Left ventricle myocardium inferior (tissue), 1 donor: ENCODE results near the gene ARHGEF4. TPM values are rescaled to one million over a fixed set of nuclear protein-coding genes. Genes with fewer than 3 reads are reported as not detected.
A peak's percentile ranks its signal among the peaks of the same experiment; 100 is the strongest.

ENCODE experiments used
- DNase-seq: peaks from one replicate; pipeline ENCODE4 v3.0.0-alpha.2; 2020
- H3K27ac ChIP-seq: fragments of 200-600 bp; replicated peaks from 2 replicates; pipeline ENCODE4 v1.8.0; 2021
- H3K27me3 ChIP-seq: fragments of 200-600 bp; 2 replicates; pipeline ENCODE4 v1.8.0; 2021; ENCODE audit warnings: low read depth
- H3K36me3 ChIP-seq: fragments of 200-600 bp; 2 replicates; pipeline ENCODE4 v1.8.0; 2021
- H3K4me1 ChIP-seq: fragments of 200-600 bp; 2 replicates; pipeline ENCODE4 v1.8.0; 2021
- H3K4me3 ChIP-seq: fragments of 200-600 bp; 2 replicates; pipeline ENCODE4 v1.8.0; 2021; ENCODE audit warnings: mild to moderate bottlenecking, moderate library complexity
- H3K9me3 ChIP-seq: fragments of 200-600 bp; replicated peaks from 2 replicates; pipeline ENCODE4 v1.8.0; 2021
- CTCF ChIP-seq: fragments of 200-600 bp; IDR thresholded peaks from 2 replicates; pipeline ENCODE4 v1.8.0; 2021; ENCODE audit warnings: antibody characterized with exemption, mild to moderate bottlenecking, borderline replicate concordance
- intact Hi-C: fragments of 100-400 bp; cut with micrococcal nuclease; formaldehyde crosslinking; loops from one replicate; pipeline ENCODE4 v1.11.0; 2022
- total RNA-seq: library from RNA; stranded (reverse); fragmentation: NEBNext Ultra II Directional; extraction: Animal tissue kit (Norgen Biotek cat#: 25700); gene quantifications from one replicate; pipeline ENCODE4 v1.2.1, GENCODE V29; 2021
- donor health status: DM: no; HTN: yes; CAD: no; lungs with severe emphysema.

Gene ARHGEF4
- total RNA-seq, 1 donor from 2014 or later: 5.3 TPM

DNA sequence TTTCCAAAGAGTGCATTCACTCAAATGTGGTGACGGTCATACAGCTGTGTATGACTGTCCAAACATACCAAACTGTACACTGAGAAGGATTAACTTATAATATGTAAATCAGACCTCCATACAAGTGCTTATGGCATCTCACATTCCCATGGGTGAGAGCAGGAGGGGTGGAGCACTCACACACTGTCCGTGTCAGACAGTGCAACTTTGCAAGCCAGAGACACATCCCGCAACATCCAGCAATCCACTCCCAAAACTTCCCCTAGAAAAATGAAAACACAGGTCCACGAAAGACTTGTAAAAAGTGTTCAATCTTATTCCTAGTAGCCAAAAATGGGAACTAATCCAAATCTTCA is 220.2 kb downstream of the ARHGEF4 start:
- H3K4me1 ChIP-seq: peaks cover 39% of the 10 kb centered on the region
- H3K4me3 ChIP-seq: no peak overlapping the region
- no peak for DNase-seq
- TF ChIP-seq CTCF: no peak
- peaks cover 54% of the 10 kb centered on the region for H3K36me3 ChIP-seq
- H3K27ac ChIP-seq: no peak overlapping the region
- no peaks in the 10 kb centered on the region for H3K9me3 ChIP-seq
- intact Hi-C loops: no loop called here
- no peaks in the 10 kb centered on the region for H3K27me3 ChIP-seq

DNA sequence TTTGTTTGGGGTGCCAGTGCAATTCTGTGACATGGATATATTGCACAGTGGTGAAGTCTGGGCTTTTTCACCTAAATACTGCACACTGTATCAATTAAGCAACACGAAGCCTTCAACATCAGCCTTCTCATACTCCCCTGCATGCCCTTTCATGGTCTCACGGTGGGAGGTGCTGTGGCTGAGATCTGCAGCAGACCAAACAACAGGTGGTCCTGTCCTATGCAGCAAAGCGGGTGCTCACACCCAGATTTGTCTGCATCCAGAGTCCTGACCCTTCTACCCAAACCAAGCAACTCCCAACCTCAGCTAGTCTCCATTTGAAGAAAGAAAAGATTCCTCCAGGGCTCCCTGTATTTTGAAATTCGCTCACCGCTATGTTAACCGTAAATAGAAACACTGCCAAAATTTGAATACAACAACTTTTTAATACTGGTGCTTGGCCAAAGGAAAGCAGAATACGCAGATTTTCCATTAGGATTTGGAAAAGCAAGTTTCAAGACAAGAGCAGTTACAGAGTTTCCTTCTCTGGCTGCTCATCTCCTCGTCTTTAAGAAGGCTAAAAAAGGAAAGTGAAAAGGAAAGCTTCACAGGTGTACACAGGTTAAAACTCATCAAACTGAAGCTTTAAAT is 221.6 kb downstream of the ARHGEF4 start:
- intact Hi-C loops: no loop called here
- H3K27ac ChIP-seq: no peak overlapping the region
- H3K4me1 ChIP-seq: peaks cover 52% of the 10 kb centered on the region
- TF ChIP-seq CTCF: no peak
- no peak overlapping the region for H3K4me3 ChIP-seq
- DNase-seq: no peak
- H3K27me3 ChIP-seq: no peaks in the 10 kb centered on the region
- H3K9me3 ChIP-seq: no peaks in the 10 kb centered on the region
- peaks cover 49% of the 10 kb centered on the region for H3K36me3 ChIP-seq

DNA sequence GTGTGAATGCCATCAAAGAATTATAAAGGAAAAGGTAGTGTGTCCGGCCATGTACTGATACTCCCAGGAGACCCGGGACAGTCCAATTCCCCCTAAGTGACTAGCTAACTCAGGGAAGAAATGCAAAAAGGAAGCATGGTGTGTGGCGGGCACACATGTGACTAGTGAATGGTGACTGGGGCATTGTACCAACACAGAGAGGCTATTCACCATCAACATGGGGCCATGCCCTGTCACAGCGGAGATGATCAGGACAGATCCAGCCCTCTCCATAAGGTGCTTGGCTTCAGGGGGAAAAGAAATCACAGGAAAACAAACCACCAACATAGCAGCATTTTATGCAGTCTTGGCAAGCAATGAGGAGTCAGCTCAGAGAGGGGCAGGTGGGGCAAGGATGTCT is 222.2 kb downstream of the ARHGEF4 start:
- Histone ChIP-seq H3K27ac (no peak overlapping the region), H3K4me3 (no peak overlapping the region), H3K36me3 (peaks cover 43% of the 10 kb centered on the region), H3K4me1 (peaks cover 58% of the 10 kb centered on the region), H3K9me3 (no peaks in the 10 kb centered on the region), H3K27me3 (no peaks in the 10 kb centered on the region)
- DNase-seq: no peak
- intact Hi-C loops: no loop called here
- no peak for TF ChIP-seq CTCF

- Histone ChIP-seq H3K4me1 (peaks cover 63% of the 10 kb centered on the region), H3K27me3 (no peaks in the 10 kb centered on the region), H3K4me3 (no peak overlapping the region), H3K9me3 (no peaks in the 10 kb centered on the region), H3K36me3 (peaks cover 32% of the 10 kb centered on the region), H3K27ac (peak overlapping the region; percentile 2)
- no peak for TF ChIP-seq CTCF
- intact Hi-C loops: no loop called here
- no peak for DNase-seq
These were observed 227.0 kb downstream of the ARHGEF4 start for GRCh38 chr2:131063501-131064283.

DNA sequence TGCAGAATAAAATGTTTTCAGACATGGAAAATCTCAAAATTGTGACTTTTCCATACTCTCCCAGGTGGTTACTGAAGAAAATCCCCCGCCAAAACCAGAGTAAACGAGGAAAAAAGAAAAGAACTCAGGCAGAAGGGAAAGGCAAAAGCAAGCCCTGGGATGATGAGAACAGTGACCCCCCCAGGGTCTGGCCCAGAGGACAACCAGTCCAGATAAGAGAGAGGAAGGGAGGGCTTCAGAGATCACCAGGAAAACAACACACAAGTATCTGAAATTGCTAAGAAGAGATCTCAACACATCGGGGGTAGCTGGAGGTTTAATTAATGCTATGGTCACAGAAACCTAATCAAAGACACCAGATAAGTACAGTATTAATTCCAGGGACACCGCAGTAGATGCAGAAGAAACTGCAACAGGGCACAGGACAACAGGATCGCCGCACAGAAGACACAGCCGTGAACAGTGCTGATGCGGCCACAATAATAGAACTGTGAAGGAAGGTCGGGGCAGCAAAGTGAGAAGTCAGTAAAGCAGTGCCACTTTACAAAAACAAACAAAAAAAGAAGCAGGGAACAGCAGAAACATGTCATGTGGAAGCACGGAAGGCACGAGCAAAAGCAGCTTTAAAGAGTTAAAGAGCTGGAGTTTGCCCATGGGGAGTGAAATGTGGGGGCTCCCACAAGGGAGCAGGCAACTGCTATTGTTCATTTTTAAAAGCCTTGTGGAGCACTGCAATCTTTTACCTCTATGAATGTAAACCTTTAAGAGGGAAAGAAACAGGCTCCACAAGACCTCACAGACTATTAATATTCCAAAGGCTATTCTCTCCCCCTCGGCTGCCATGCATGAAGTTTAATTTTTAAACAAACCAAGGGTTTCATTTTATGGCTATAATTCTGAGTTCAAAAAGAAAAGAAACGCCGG is 228.1 kb downstream of the ARHGEF4 start:
- peak overlapping the region; percentile 2 for H3K27ac ChIP-seq
- no peak overlapping the region for H3K4me3 ChIP-seq
- intact Hi-C loops: no loop called here
- no peak for TF ChIP-seq CTCF
- no peaks in the 10 kb centered on the region for H3K9me3 ChIP-seq
- H3K36me3 ChIP-seq: peaks cover 41% of the 10 kb centered on the region
- H3K27me3 ChIP-seq: no peaks in the 10 kb centered on the region
- no peak for DNase-seq
- peaks cover 61% of the 10 kb centered on the region for H3K4me1 ChIP-seq
